Glutamatergic neuron (in vitro differentiated cells): Measurements from ENCODE around the gene RACK1. TPM values are rescaled to one million over a fixed set of nuclear protein-coding genes. Genes with fewer than 3 reads are reported as not detected.

Experiments
- DNase-seq: peaks from one replicate; pipeline ENCODE4 v3.0.0; 2022
- H3K27ac Mint-ChIP-seq: one replicate; pipeline ENCODE4 v1.8.0; 2020; ENCODE audit warnings: mild to moderate bottlenecking, mixed read lengths, inconsistent platforms; ENCODE audit not compliant: unreplicated experiment
- H3K27me3 Mint-ChIP-seq: one replicate; pipeline ENCODE4 v1.8.0; 2020; ENCODE audit warnings: mild to moderate bottlenecking, moderate library complexity, mixed read lengths, inconsistent platforms; ENCODE audit not compliant: unreplicated experiment
- H3K36me3 Mint-ChIP-seq: one replicate; pipeline ENCODE4 v1.8.0; 2020; ENCODE audit warnings: mild to moderate bottlenecking, mixed read lengths, inconsistent platforms; ENCODE audit not compliant: unreplicated experiment
- H3K4me1 Mint-ChIP-seq: one replicate; pipeline ENCODE4 v1.8.0; 2020; ENCODE audit warnings: mild to moderate bottlenecking, low read depth, mixed read lengths, inconsistent platforms; ENCODE audit not compliant: unreplicated experiment
- H3K4me3 Mint-ChIP-seq: one replicate; pipeline ENCODE4 v1.8.0; 2020; ENCODE audit warnings: mild to moderate bottlenecking, mixed read lengths, inconsistent platforms; ENCODE audit not compliant: unreplicated experiment
- H3K9me3 Mint-ChIP-seq: one replicate; pipeline ENCODE4 v1.8.0; 2020; ENCODE audit warnings: mild to moderate bottlenecking, moderate library complexity, mixed read lengths, inconsistent platforms; ENCODE audit not compliant: unreplicated experiment
- microRNA-seq: library from miRNA; unstranded; fragments of <30 nt; microRNA quantifications from one replicate; pipeline ENCODE4, GENCODE V29; 2020; ENCODE audit not compliant: unreplicated experiment
- total RNA-seq: library from RNA; stranded (reverse); fragmentation: NEBNext Ultra II Directional; extraction: Animal tissue kit (Norgen Biotek cat#: 25700); gene quantifications from one replicate; pipeline ENCODE4 v1.2.1, GENCODE V29; 2021; ENCODE audit not compliant: unreplicated experiment
- TF ChIP-seq, protein P1 (sequence below): fragments of 200-600 bp; sonication (generic); IDR thresholded peaks from one replicate; pipeline ENCODE4 v1.5.0; 2021; ENCODE audit not compliant: partially characterized antibody, unreplicated experiment

Gene RACK1
- total RNA-seq, 1 donor from 2014 or later, result 1,397 TPM

DNA sequence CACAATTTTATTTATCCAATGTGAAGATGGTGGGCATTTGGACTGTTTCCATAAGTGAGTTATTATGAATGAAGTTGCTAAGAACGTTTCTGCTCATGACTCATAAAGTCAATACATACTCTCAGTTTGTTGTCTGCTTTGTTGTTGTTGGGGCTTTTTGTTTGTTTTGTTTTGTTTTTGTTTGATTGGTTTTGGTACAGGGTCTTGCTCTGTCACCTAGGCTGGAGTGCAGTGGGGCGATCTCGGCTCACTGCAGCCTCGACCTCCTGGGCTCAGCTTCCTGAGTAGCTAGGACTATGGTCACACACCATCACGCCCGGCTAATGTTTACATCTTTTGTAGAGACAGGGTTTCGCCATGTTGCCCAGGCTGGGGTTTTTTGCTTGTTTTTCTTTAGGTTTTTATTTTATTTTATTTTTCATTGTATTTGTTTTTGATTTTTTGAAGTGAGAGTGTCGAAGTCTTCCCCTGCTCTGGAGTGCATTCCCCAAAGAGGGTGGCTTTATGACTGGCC is 56.7 kb downstream of the RACK1 start:
- Mint-ChIP-seq H3K36me3 (peaks cover 8% of the 10 kb centered on the region), H3K27me3 (peaks cover 43% of the 10 kb centered on the region), H3K4me1 (peaks cover 8% of the 10 kb centered on the region), H3K9me3 (peaks cover 37% of the 10 kb centered on the region), H3K4me3 (peak overlapping the region; percentile 75), H3K27ac (no peak overlapping the region)
- TF ChIP-seq, protein P1, sequence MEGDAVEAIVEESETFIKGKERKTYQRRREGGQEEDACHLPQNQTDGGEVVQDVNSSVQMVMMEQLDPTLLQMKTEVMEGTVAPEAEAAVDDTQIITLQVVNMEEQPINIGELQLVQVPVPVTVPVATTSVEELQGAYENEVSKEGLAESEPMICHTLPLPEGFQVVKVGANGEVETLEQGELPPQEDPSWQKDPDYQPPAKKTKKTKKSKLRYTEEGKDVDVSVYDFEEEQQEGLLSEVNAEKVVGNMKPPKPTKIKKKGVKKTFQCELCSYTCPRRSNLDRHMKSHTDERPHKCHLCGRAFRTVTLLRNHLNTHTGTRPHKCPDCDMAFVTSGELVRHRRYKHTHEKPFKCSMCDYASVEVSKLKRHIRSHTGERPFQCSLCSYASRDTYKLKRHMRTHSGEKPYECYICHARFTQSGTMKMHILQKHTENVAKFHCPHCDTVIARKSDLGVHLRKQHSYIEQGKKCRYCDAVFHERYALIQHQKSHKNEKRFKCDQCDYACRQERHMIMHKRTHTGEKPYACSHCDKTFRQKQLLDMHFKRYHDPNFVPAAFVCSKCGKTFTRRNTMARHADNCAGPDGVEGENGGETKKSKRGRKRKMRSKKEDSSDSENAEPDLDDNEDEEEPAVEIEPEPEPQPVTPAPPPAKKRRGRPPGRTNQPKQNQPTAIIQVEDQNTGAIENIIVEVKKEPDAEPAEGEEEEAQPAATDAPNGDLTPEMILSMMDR, result no peak
- DNase-seq, result no peak

Small RNA genes within 50 kb of the gene (microRNA-seq; reads per million reads assigned to microRNA genes)
- 2.6 reads per million, percentile 18 among the genes with 10 or more reads in this experiment for gene MIR4638

Other genes with a start within 250 kb of the RACK1 start
- gene BTNL9, start 203.6 kb downstream of the RACK1 start, total RNA-seq, result 37.9 TPM
- not detected for gene OR2V1, start 112.7 kb downstream of the RACK1 start, total RNA-seq
- not detected for gene OR2V2, start 96.3 kb downstream of the RACK1 start, total RNA-seq
- gene TRIM7, start 38.7 kb downstream of the RACK1 start, total RNA-seq, result 0.93 TPM
- 28.8 TPM for gene TRIM41, start 20.6 kb downstream of the RACK1 start, total RNA-seq
- gene TRIM52, start 17.2 kb upstream of the RACK1 start, total RNA-seq, result 15.7 TPM
- not detected for gene OR4F3, start 123.4 kb upstream of the RACK1 start, total RNA-seq